ENCODE results near the gene YEATS2.

- TF ChIP-seq, protein P1, sequence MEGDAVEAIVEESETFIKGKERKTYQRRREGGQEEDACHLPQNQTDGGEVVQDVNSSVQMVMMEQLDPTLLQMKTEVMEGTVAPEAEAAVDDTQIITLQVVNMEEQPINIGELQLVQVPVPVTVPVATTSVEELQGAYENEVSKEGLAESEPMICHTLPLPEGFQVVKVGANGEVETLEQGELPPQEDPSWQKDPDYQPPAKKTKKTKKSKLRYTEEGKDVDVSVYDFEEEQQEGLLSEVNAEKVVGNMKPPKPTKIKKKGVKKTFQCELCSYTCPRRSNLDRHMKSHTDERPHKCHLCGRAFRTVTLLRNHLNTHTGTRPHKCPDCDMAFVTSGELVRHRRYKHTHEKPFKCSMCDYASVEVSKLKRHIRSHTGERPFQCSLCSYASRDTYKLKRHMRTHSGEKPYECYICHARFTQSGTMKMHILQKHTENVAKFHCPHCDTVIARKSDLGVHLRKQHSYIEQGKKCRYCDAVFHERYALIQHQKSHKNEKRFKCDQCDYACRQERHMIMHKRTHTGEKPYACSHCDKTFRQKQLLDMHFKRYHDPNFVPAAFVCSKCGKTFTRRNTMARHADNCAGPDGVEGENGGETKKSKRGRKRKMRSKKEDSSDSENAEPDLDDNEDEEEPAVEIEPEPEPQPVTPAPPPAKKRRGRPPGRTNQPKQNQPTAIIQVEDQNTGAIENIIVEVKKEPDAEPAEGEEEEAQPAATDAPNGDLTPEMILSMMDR (conservative IDR thresholded peaks at IDR 0.05; ENCODE audit: low read length), result no peak
- no peak for TF ChIP-seq EZH2phosphoT487 (IDR thresholded peaks at IDR 0.05; ENCODE audit: borderline replicate concordance)
These were observed 130.9 kb downstream of the YEATS2 start for GRCh38 chr3:183828538-183828870.

Data from Loucy (cell line).